Stomach (tissue), 9 donors: ENCODE results near the gene PPP1R13L. TPM values are rescaled to one million over a fixed set of nuclear protein-coding genes. Genes with fewer than 3 reads are reported as not detected.

Source experiments
- DNase-seq, 2 donors: peaks; one replicate each; pipeline versions ENCODE4 v3.0.0 to v3.0.0-alpha.2; 2013 to 2019
- H3K27ac ChIP-seq, 5 donors: fragments of 200-600 bp in 4 of 5; sonication (generic) in 4 of 5; one replicate each; pipeline ENCODE4 v1.5.1; 2013 to 2019; ENCODE audit warnings: mild to moderate bottlenecking in 1 of 5, moderate library complexity in 1 of 5
- H3K27me3 ChIP-seq, 3 donors: fragments of 200-600 bp; sonication (generic); one replicate each; pipeline ENCODE4 v1.5.1; 2017 to 2019; ENCODE audit warnings: mixed run types in 1 of 3
- H3K36me3 ChIP-seq, 4 donors: fragments of 200-600 bp; sonication (generic); 1 replicate in 3 of 4; 2 replicates in 1 of 4; pipeline ENCODE4 v1.5.1; 2016 to 2019
- H3K4me1 ChIP-seq, 4 donors: fragments of 200-600 bp; sonication (generic); one replicate each; pipeline ENCODE4 v1.5.1; 2016 to 2019
- H3K4me3 ChIP-seq, 4 donors: fragments of 200-600 bp; sonication (generic) in 3 of 4; one replicate each; pipeline ENCODE4 v1.5.1; 2016 to 2019; ENCODE audit warnings: mild to moderate bottlenecking in 1 of 4
- H3K9me3 ChIP-seq, 4 donors: fragments of 200-600 bp; sonication (generic); one replicate each; pipeline ENCODE4 v1.5.1; 2016 to 2019
- EP300 ChIP-seq: sonication (generic); formaldehyde crosslinking; IDR thresholded peaks from one replicate; pipeline ENCODE4 v1.6.1; 2017; ENCODE audit warnings: antibody characterized with exemption
- POLR2A ChIP-seq, 4 donors: fragments of 450-650 bp; IDR thresholded peaks; one replicate each; pipeline ENCODE4 v1.6.1; 2016; ENCODE audit warnings: antibody characterized with exemption in 4 of 4, control low read depth in 2 of 4, mild to moderate bottlenecking in 1 of 4, moderate library complexity in 1 of 4
- POLR2AphosphoS5 ChIP-seq, 3 donors: sonication (generic); formaldehyde crosslinking; IDR thresholded peaks; one replicate each; pipeline ENCODE4 v1.6.1; 2016; ENCODE audit warnings: antibody characterized with exemption in 3 of 3
- WGBS, 5 donors: extraction: QIAGEN DNeasy Blood & Tissue Kit in 3 of 5; methylation state at CpG; one replicate each; pipeline versions ENCODE4 v1.1.5 to v1.1.7; 2013 to 2018; 5-methylcytosine and 5-hydroxymethylcytosine counted together
- intact Hi-C: fragments of 100-400 bp; cut with DNase I; formaldehyde crosslinking; loops from one replicate; pipeline ENCODE4 v1.15.1; 2023; ENCODE audit warnings: low total_unique reads
- polyA plus RNA-seq, 3 donors: library from polyadenylated mRNA; stranded (reverse); fragments of 200-250 nt; gene quantifications; one replicate each; pipeline ENCODE4 v1.2.3, GENCODE V29; 2013
- total RNA-seq, 5 donors: library from RNA; depleted of rRNA; stranded (reverse); fragments of >200 nt; gene quantifications; one replicate each; pipeline versions ENCODE4 v1.1.0 to v1.2.3, GENCODE V29; 2014 to 2016
- TF ChIP-seq, protein P1 (sequence below), 7 experiments: fragments of 450-650 bp in 4 of 7; fragments of 200-600 bp in 3 of 7; sonication (generic) in 3 of 7; IDR thresholded peaks; one replicate each; pipeline ENCODE4 v1.5.1; 2016 to 2019; ENCODE audit warnings: antibody characterized with exemption in 7 of 7, control low read depth in 2 of 7, mild to moderate bottlenecking in 1 of 7
- donor health status: healthy with polysubstance abuse.
- donor health status: Bipolar disorder and iron deficiency.
- donor health status: healthy.

Gene PPP1R13L
- total and polyA plus RNA-seq, 8 donors = 2.4 to 120 (median 19.9) TPM

- intact Hi-C loops = no loop called here
- no peak for TF ChIP-seq EP300
- no peak for TF ChIP-seq POLR2A (IDR thresholded peaks at IDR 0.05)
- TF ChIP-seq, protein P1, sequence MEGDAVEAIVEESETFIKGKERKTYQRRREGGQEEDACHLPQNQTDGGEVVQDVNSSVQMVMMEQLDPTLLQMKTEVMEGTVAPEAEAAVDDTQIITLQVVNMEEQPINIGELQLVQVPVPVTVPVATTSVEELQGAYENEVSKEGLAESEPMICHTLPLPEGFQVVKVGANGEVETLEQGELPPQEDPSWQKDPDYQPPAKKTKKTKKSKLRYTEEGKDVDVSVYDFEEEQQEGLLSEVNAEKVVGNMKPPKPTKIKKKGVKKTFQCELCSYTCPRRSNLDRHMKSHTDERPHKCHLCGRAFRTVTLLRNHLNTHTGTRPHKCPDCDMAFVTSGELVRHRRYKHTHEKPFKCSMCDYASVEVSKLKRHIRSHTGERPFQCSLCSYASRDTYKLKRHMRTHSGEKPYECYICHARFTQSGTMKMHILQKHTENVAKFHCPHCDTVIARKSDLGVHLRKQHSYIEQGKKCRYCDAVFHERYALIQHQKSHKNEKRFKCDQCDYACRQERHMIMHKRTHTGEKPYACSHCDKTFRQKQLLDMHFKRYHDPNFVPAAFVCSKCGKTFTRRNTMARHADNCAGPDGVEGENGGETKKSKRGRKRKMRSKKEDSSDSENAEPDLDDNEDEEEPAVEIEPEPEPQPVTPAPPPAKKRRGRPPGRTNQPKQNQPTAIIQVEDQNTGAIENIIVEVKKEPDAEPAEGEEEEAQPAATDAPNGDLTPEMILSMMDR (IDR thresholded peaks at IDR 0.05) = no peak
- no peak for TF ChIP-seq POLR2AphosphoS5 (IDR thresholded peaks at IDR 0.05)
- Histone ChIP-seq H3K9me3 (no peaks in the 10 kb centered on the region), H3K27ac (no peak overlapping the region), H3K27me3 (peaks cover 0 to 28% (median 5%) of the 10 kb centered on the region in 3 donors), H3K4me1 (peaks cover 9 to 17% (median 13%) of the 10 kb centered on the region in 4 donors), H3K4me3 (no peak overlapping the region), H3K36me3 (peaks cover 4 to 26% (median 22%) of the 10 kb centered on the region in 4 donors)
- WGBS, 5 donors = 64 to 76% (median 74%) methylated on average over 48 to 59 of the region's 59 CpGs
- DNase-seq = no peak
These were observed 8.8 kb downstream of the PPP1R13L start for GRCh38 chr19:45395821-45396617.

- H3K27ac ChIP-seq = no peak overlapping the region
- TF ChIP-seq POLR2AphosphoS5 (IDR thresholded peaks at IDR 0.05) = no peak
- no peak for TF ChIP-seq EP300
- no peaks in the 10 kb centered on the region for H3K4me1 ChIP-seq
- H3K36me3 ChIP-seq = peaks cover 4 to 25% (median 22%) of the 10 kb centered on the region in 4 donors
- H3K9me3 ChIP-seq = no peaks in the 10 kb centered on the region
- H3K27me3 ChIP-seq = peaks cover 0 to 40% (median 5%) of the 10 kb centered on the region in 3 donors
- no peak overlapping the region for H3K4me3 ChIP-seq
- WGBS, 5 donors = 94 to 96% (median 96%) methylated on average over 15 to 21 of the region's 21 CpGs
- DNase-seq = no peak
- intact Hi-C loops = no loop called here
These were observed 12.8 kb downstream of the PPP1R13L start for GRCh38 chr19:45391871-45392665.

- Histone ChIP-seq H3K4me3 (no peak overlapping the region), H3K4me1 (no peaks in the 10 kb centered on the region), H3K27me3 (peaks cover 0 to 40% (median 4%) of the 10 kb centered on the region in 3 donors), H3K9me3 (no peaks in the 10 kb centered on the region), H3K36me3 (peaks cover 3 to 18% (median 15%) of the 10 kb centered on the region in 4 donors), H3K27ac (no peak overlapping the region)
- no peak for DNase-seq
- 72 to 80% (median 75%) methylated on average over 3 of the region's 3 CpGs for WGBS, 5 donors
- intact Hi-C loops = no loop called here
- TF ChIP-seq EP300 (no peak), POLR2AphosphoS5 (IDR thresholded peaks at IDR 0.05) (no peak), POLR2A (IDR thresholded peaks at IDR 0.05) (no peak)
- TF ChIP-seq, protein P1 (IDR thresholded peaks at IDR 0.05) = no peak
These were observed 13.5 kb downstream of the PPP1R13L start for GRCh38 chr19:45391346-45391745.

DNA sequence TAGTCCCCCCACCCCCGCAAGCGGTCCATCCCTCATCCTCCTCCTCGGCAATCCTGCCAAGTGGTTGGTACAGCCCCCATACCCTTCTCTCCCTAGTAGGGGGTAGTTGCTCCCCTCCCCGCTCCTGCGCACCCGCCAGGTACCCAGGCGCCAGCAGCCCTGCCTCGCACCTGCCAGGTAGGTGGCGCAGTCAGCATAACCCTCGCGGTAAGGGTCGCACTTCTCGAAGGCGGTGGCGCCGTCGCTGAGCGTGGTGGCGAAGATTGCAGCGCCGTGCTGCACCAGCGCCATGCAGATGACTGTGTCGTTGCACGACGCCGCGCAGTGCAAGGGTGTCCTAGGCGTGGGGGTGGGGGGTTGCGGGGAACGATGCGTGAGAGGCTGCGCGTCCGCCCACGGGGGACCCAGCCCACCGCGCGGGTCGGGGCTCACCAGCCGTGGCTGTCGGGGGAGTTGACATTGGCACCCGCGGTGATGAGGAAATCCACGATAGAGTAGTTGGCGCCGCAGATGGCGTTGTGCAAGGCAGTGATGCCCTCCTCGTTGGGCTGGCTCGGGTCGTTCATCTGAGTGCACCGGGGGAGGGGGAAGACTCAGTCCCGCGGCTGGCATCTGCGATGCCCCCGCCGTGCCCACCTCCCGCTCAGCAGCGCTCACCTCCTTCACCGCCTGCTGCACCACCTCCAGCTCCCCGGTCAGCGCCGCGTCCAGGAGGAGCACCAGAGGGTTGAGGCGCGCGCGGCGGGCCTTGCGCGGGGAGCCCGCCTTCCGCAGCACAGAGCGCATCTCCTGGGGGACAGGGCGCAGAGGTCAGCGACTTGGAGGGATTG, 19.3 kb downstream of the PPP1R13L start:
- Histone ChIP-seq H3K4me1 (peaks cover 0 to 11% (median 5%) of the 10 kb centered on the region in 4 donors), H3K4me3 (no peak overlapping the region), H3K27ac (no peak overlapping the region), H3K27me3 (peaks cover 0 to 57% (median 20%) of the 10 kb centered on the region in 3 donors), H3K9me3 (no peaks in the 10 kb centered on the region), H3K36me3 (no peaks in the 10 kb centered on the region)
- intact Hi-C loops = no loop called here
- DNase-seq = no peak
- TF ChIP-seq EP300 = no peak
- WGBS, 5 donors = 8 to 14% (median 9%) methylated on average over 34 to 75 of the region's 75 CpGs

GRCh38 chr19:45382426-45382825, 22.4 kb downstream of the PPP1R13L start:
- Histone ChIP-seq H3K27me3 (peaks cover 0 to 43% (median 20%) of the 10 kb centered on the region in 3 donors), H3K36me3 (peaks cover 0 to 4% (median 0%) of the 10 kb centered on the region in 4 donors), H3K4me3 (no peak overlapping the region), H3K27ac (no peak overlapping the region), H3K4me1 (peaks cover 0 to 11% (median 5%) of the 10 kb centered on the region in 4 donors), H3K9me3 (no peaks in the 10 kb centered on the region)
- TF ChIP-seq, protein P1 (IDR thresholded peaks at IDR 0.05) = no peak
- TF ChIP-seq EP300 = no peak
- no peak for TF ChIP-seq POLR2AphosphoS5 (IDR thresholded peaks at IDR 0.05)
- no peak for TF ChIP-seq POLR2A (IDR thresholded peaks at IDR 0.05)
- intact Hi-C loops = no loop called here
- 84 to 93% (median 92%) methylated on average over 29 of the region's 29 CpGs for WGBS, 5 donors
- no peak for DNase-seq
